Esophagus muscularis mucosa (tissue), 4 donors: Measurements from ENCODE around the gene BOK.

ENCODE experiments used
- EP300 ChIP-seq: sonication (generic); formaldehyde crosslinking; IDR thresholded peaks from one replicate; pipeline ENCODE4 v1.6.1; 2017; ENCODE audit warnings: antibody characterized with exemption
- POLR2A ChIP-seq: fragments of 450-650 bp; IDR thresholded peaks from one replicate; pipeline ENCODE4 v1.6.1; 2017; ENCODE audit warnings: antibody characterized with exemption, moderate library complexity, mild to moderate bottlenecking, low read depth
- POLR2AphosphoS5 ChIP-seq, 2 donors: sonication (generic); formaldehyde crosslinking; IDR thresholded peaks; one replicate each; pipeline ENCODE4 v1.6.1; 2017; ENCODE audit warnings: antibody characterized with exemption in 2 of 2
- TF ChIP-seq, protein P1 (sequence below), 3 experiments: fragments of 200-600 bp in 2 of 3; fragments of 450-650 bp in 1 of 3; sonication (generic) in 2 of 3; IDR thresholded peaks; one replicate each; pipeline ENCODE4 v1.5.1; 2017 to 2019; ENCODE audit warnings: antibody characterized with exemption in 3 of 3, mild to moderate bottlenecking in 2 of 3, moderate library complexity in 1 of 3

GRCh38 chr2:241554610-241555322 is 3.8 kb upstream of the BOK start:
- TF ChIP-seq POLR2AphosphoS5 (IDR thresholded peaks at IDR 0.05) (no peak), EP300 (no peak), POLR2A (no peak)
- TF ChIP-seq, protein P1, sequence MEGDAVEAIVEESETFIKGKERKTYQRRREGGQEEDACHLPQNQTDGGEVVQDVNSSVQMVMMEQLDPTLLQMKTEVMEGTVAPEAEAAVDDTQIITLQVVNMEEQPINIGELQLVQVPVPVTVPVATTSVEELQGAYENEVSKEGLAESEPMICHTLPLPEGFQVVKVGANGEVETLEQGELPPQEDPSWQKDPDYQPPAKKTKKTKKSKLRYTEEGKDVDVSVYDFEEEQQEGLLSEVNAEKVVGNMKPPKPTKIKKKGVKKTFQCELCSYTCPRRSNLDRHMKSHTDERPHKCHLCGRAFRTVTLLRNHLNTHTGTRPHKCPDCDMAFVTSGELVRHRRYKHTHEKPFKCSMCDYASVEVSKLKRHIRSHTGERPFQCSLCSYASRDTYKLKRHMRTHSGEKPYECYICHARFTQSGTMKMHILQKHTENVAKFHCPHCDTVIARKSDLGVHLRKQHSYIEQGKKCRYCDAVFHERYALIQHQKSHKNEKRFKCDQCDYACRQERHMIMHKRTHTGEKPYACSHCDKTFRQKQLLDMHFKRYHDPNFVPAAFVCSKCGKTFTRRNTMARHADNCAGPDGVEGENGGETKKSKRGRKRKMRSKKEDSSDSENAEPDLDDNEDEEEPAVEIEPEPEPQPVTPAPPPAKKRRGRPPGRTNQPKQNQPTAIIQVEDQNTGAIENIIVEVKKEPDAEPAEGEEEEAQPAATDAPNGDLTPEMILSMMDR (IDR thresholded peaks at IDR 0.05) = no peak
